NCI-H2171 treated with DMSO at 0.1 percent for 48 hours (cell line): Measurements from ENCODE around the gene ART4.

Source experiments
- DNase-seq: peaks from one replicate; lab custom pipeline; 2025; lab: John Stamatoyannopoulos, UW

The ART4 gene, protein sequence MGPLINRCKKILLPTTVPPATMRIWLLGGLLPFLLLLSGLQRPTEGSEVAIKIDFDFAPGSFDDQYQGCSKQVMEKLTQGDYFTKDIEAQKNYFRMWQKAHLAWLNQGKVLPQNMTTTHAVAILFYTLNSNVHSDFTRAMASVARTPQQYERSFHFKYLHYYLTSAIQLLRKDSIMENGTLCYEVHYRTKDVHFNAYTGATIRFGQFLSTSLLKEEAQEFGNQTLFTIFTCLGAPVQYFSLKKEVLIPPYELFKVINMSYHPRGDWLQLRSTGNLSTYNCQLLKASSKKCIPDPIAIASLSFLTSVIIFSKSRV

GRCh38 chr12:14843425-14843887, at the start of gene ART4:
Gene ART4, minus strand, starts transcription at chr12:14843526. Its CDS starts 413 bp downstream, at chr12:14843113.
- DNase-seq: no peak

DNA sequence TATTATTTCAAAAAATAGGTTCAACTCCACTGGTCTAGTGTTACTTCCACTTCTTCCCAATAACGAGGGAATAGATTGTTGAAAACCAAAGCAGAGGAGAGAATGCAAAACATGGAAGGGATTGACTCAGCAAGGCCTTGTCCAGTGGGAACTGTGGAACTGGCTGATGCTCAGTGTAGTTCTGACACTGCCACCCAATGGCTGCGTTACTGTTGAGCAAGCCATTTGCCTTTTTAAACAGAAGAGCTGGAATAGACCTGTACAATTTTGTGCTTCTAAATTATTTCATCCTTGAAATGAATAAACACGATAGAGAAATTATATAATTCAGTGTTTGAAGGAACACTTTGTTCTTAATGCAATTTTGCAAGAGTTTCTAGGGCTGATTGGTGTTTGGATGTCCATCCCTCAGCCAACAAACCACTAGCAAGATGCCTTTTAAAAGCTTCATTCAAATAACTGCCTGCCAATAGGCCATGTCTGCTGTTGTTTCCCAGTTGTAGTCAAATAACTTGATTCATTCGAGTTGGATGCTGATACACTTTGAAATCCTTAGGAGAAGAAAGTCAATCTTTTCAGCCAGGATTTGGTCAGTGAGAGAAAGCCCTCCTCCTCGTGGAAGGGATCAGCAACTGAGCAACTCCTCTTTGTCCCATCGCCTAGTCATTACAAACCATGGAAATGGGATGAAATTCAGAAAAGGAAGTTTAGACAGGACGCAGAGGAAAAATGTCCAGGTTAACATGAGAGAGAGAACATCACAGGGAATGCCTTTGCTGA, 49.6 kb upstream of the ART4 start:
- DNase-seq: no peak

DNA sequence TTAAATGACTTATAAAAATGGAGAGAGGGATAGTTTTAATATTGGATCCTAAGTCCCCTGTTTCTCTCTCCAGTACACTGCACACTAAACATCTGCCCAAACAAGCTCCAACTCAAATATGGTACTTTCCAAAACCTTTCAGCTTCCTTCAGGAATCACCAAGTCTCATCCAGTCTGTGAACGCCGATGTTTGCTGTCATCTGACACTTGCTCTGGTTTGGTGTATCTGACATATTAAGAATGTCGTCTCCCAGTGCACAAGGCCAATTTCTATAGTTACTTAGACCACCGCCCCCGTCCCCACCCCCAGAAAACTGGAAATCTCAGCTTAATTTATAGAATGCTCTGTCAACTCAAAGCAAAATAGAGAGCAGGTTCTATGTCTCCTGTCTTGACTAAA, 47.4 kb upstream of the ART4 start:
- DNase-seq: peak; percentile 5

DNA sequence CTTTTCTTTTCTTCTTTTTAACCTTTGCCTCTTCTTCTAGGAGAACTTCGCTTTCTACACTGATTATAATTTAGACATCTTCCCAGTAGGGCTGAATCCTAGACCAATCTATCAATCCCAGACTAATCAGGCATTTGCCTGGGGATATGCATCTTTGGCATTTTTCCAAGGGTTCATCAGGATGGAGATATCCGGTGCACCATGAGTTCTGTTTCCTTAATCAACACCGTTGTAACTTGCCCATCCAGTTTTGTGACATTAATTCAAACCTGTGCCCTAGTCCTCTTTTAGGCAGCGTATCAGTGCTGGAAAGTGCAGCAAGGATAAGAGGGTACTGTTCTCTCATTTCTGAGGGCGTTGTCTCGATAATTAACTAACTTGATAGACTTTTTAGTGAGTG, 42.9 kb upstream of the ART4 start:
- peak; percentile 52 for DNase-seq

GRCh38 chr12:14885718-14886221, 42.4 kb upstream of the ART4 start, which contains the start of gene MGP:
Gene MGP, minus strand, starts transcription at chr12:14885854. Its CDS starts 63 bp downstream, at chr12:14885791.
- no peak for DNase-seq

GRCh38 chr12:14884458-14884878, 41.1 kb upstream of the ART4 start:
- DNase-seq: peak; percentile 79

DNA sequence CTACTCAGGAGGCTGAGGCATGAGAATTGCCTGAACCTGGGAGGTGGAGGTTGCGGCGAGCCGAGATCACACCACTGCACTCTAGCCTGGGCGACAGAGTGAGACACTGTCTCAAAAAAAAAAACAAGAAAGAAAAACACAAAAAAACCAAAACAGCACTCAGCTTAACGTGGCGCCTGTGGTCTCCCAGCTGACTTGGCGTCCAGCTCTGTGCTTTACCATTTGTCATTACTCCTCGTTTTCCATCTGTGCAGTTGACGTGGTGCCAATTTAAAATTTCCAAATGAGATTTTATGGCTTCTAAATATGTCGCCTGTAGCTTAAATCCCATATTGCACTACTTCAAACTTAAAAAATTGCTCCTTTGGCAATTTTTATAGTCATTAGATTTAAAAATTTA, 40.4 kb upstream of the ART4 start:
- DNase-seq: peak; percentile 78

DNA sequence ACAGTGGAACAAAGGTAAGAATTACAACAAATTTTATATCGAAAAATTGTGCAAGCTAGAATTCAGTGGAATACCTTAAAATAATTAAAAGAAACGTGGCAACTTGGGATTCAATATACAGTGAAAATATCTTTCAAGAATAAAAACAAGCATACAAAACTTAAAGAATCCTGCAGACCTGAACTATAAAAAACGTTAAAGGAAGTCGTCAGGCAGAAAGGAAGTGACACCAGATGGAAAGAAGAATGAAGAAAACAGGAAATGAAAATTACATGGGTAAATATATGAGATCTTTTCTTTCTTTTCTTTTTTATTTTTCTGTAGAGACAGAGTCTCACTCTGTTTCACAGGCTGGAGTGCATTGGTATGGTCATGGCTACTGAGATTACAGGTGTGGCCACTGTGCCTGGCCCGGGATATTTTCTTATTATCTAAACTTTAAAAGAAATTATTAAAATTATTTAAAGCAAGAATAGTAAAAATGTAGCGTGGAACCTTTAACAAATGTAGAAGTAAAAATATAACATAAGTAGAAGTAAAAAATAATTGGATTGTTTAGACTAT, 37.6 kb upstream of the ART4 start:
- no peak for DNase-seq

- no peak for DNase-seq
Observed at GRCh38 chr12:14879222-14879933, 36.1 kb upstream of the ART4 start.

DNA sequence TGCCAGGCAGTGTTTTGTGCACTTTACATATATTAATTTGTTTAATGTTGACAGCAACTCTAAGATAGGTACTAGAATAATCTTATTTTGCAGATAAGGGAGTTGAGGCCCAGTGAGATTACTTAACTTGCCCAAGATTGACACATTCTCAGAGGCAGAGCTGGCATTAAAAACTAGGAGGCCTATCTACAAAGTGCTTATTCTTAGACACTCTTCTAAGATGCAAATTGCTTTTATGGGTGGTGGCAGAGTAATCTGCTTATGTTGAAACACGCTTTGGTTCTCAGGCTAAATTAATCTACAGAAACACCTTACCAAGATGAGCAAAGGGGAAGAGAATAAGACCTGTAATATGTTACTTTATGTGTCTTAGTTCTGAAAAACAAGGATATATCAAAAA, 35.2 kb upstream of the ART4 start:
- DNase-seq: no peak

- DNase-seq: no peak
Observed at GRCh38 chr12:14876833-14877232, 33.5 kb upstream of the ART4 start.

DNA sequence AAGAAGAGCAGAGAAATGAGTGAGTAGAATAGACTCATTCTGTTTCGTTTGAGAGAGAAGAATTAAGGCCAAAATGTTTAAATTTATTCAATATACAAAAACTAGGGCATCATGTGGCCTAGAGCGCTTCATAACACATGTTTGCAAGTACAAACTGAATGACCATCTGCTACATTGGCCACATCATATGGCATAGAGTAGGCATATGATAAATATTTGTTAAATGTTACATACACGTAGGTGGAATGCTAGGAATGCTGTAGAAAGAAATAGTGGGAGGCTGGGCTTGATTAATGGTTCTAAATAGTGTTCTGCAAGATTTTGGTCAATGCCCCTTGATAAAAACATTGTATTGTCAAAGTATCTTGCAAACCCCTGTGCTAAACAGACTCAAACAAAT, 31.6 kb upstream of the ART4 start:
- DNase-seq: no peak

GRCh38 chr12:14873440-14874185, 30.3 kb upstream of the ART4 start:
- DNase-seq: peak; percentile 83

- DNase-seq: no peak
Observed at GRCh38 chr12:14871886-14872285, 28.6 kb upstream of the ART4 start.

GRCh38 chr12:14871247-14871646, 27.9 kb upstream of the ART4 start:
- DNase-seq: no peak

DNA sequence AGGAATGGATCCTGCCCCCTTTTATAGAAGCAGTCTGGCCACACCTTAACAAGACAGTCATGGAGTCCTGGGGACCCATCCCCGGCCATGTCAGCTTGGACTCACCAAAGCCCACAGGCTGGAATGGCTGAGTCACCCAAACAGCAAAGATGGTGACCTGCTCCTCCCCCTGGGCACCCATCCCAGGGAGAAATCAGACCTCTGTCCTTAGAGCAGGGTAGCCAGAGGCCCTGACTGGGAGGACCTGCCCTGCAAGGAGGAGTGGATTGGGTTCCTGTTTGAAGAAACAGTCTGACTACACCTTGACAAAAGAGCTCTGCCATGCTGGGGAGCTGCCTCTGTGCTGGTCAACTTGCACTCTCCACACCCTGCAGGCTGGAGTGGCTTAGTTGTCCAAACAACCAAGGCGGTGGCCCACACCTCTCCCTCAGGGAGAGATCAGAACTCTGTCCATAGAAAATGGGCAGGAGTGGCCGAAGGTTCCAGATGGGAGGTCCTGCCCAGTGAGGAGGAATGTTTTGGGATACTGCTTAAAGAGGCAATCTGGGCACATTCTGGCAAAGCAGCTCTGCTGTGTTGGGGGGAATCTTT, 25.7 kb upstream of the ART4 start:
- no peak for DNase-seq

DNA sequence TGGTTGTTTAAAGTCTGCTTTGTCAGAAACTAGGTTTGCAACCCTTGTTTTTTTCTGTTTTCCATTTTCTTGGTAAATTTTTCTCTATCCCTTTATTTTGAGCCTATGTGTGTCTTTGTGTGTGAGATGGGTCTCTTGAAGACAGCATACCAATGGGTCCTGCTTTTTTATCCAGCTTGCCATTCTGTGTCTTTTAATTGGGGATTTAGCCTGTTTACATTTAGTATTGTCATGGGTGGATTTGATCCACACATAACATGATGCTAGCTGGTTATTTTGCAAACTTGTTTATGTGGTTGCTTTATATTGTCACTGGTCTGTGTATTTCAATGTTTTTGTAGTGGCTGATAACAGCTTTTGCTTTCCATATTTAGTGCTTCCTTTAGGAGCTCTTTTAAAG, 17.2 kb upstream of the ART4 start:
- DNase-seq: no peak

GRCh38 chr12:14858513-14858912, 15.2 kb upstream of the ART4 start:
- no peak for DNase-seq

GRCh38 chr12:14854586-14855183, 11.4 kb upstream of the ART4 start:
- no peak for DNase-seq

GRCh38 chr12:14853961-14854360, 10.6 kb upstream of the ART4 start:
- DNase-seq: no peak

GRCh38 chr12:14852880-14853279, 9.6 kb upstream of the ART4 start:
- DNase-seq: no peak
